ENCODE data around the gene EPO.
"Not testable (repeated sequence)": the region's sequence is repeated elsewhere in the genome, so short reads cannot be mapped to it uniquely, and the experiment has no call there.

EPO gene

DNA sequence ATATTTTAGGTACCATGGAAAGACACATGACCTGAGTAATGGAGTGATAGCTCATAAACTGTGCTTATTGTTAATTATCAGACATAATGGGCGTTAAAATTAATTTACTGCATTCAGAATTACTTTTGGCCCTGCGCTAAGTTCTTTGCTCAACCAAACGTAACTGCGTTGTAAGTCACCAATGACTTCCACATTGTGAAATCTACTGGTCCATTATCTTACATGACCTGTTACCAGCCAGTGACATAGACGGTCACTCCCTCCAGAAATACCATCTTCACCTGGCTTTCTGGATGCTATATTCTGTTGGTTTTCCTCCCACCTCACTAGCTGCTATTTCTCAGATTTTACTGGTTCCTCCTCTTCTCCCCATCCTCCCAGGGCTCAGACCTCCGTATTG is 21.2 kb upstream of the EPO start:
- Histone ChIP-seq H3K4me1 (ENCODE audit: control insufficient read depth, insufficient read depth, low read length) (no peaks in the 10 kb centered on the region), H3K27me3 (ENCODE audit: control insufficient read depth, insufficient read depth, low read length) (no peaks in the 10 kb centered on the region), H3K36me3 (ENCODE audit: control insufficient read depth, insufficient read depth, low read length) (no peaks in the 10 kb centered on the region), H3K9ac (ENCODE audit: low read length) (no peak overlapping the region), H3K27ac (ENCODE audit: low read depth, low read length) (no peak overlapping the region), H3K4me3 (ENCODE audit: low read length) (no peak overlapping the region)

DNA sequence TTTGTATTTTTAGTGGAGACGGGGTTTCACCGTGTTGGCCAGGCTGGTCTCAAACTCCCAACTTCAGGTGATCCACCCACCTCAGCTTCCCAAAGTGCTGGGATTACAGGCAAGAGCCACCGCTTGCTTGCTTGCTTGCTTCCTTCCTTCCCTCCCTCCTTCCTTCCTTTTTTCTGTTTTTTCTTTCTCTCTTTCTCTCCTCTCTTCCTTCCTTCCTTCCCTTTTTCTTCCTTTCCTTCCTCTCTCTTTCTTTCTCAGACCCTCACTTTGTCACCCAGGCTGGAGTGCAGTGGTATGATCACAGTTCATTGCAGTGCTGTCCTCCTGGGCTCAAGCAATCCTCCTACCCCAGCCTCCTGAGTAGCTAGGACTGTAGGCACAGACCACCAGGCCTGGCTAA is 19.2 kb upstream of the EPO start:
- H3K4me1 ChIP-seq (ENCODE audit: control insufficient read depth, insufficient read depth, low read length); H3K9ac ChIP-seq (ENCODE audit: low read length); H3K27ac ChIP-seq (ENCODE audit: low read depth, low read length); H3K27me3 ChIP-seq (ENCODE audit: control insufficient read depth, insufficient read depth, low read length); H3K4me3 ChIP-seq (ENCODE audit: low read length); H3K36me3 ChIP-seq (ENCODE audit: control insufficient read depth, insufficient read depth, low read length): not testable (repeated sequence)

DNA sequence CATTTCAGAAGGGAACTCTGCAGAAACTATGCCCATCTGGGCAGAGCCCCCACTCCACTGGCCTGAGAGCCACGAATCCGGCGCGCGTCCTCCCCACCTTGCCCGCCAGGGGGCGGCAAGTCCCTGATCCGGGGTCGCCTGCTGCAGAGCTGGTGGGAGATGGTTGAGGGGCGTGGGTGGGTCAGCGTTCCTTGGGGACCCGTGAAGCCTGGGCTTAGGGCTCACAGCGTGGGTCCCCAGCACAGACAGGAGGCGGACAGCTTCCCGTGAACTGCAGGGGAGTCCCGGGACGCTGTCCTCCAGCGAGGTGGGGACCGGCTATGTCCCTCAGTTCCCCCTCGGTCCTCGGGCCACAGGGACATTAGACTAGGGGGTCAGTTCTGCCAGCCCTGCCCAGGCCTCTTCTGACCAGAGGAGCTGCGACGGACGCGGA is 14.9 kb upstream of the EPO start:
- no peaks in the 10 kb centered on the region for H3K27me3 ChIP-seq (ENCODE audit: control insufficient read depth, insufficient read depth, low read length)

DNA sequence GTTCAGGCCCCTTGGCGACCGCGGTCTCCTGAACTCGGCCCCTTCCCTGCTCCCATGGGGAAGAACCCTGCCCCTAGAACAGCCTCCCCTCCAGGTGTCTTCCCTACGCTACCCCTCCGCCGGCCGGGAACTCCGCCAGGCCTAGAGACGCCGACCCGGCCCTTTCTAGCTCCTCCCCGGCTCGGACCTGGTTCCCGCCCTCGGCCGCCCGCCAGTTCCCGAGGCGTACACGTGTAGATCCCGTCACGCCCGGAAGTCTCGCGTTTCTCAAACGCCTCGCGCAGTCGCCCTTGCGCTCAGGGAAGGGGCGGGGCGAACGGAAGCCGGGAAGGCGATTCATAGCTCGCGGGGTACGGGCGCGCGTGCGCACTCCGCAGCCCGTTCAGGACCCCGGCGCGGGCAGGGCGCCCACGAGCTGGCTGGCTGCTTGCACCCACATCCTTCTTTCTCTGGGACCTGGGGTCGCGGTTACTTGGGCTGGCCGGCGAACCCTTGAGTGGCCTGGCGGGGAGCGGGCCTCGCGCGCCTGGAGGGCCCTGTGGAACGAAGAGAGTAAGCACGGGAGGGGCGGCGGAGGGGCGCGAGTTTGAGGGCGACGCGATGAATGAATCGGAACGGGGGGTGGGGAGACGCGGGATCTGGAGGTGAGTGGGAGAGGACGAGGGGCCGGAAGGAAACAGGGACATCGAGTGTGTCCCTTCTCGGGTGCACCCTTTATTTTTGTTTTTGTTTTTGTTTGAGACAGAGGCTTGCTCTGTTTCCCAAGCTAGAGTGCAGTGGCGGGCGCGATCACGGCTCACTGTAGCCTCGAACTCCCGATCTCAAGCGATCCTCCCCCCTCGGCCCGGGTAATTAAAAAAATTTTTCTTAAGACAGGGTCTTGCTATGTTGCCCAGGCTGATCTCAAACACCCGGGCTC is 14.3 kb upstream of the EPO start, which contains the start of gene POP7:
TSS of gene POP7 (plus strand) at position 369 of the 919 bp plus-strand sequence. CDS start 710 bp downstream, outside the sequence.
- Histone ChIP-seq H3K27me3 (ENCODE audit: control insufficient read depth, insufficient read depth, low read length) (no peaks in the 10 kb centered on the region), H3K4me3 (ENCODE audit: low read length) (peak within 1 kb of the TSS; percentile 94), H3K4me1 (ENCODE audit: control insufficient read depth, insufficient read depth, low read length) (peaks cover 9% of the 10 kb centered on the region), H3K9ac (ENCODE audit: low read length) (peak within 1 kb of the TSS; percentile 78), H3K36me3 (ENCODE audit: control insufficient read depth, insufficient read depth, low read length) (no peaks in the 10 kb centered on the region), H3K27ac (ENCODE audit: low read depth, low read length) (peak within 1 kb of the TSS; percentile 85)

More for the DNA sequence above, 14.9 kb upstream of the EPO start:
- H3K9ac ChIP-seq (ENCODE audit: low read length): peak overlapping the region; percentile 66
- H3K36me3 ChIP-seq (ENCODE audit: control insufficient read depth, insufficient read depth, low read length): no peaks in the 10 kb centered on the region
- peaks cover 9% of the 10 kb centered on the region for H3K4me1 ChIP-seq (ENCODE audit: control insufficient read depth, insufficient read depth, low read length)
- peak overlapping the region; percentile 87 for H3K4me3 ChIP-seq (ENCODE audit: low read length)
- H3K27ac ChIP-seq (ENCODE audit: low read depth, low read length): peak overlapping the region; percentile 85

DNA sequence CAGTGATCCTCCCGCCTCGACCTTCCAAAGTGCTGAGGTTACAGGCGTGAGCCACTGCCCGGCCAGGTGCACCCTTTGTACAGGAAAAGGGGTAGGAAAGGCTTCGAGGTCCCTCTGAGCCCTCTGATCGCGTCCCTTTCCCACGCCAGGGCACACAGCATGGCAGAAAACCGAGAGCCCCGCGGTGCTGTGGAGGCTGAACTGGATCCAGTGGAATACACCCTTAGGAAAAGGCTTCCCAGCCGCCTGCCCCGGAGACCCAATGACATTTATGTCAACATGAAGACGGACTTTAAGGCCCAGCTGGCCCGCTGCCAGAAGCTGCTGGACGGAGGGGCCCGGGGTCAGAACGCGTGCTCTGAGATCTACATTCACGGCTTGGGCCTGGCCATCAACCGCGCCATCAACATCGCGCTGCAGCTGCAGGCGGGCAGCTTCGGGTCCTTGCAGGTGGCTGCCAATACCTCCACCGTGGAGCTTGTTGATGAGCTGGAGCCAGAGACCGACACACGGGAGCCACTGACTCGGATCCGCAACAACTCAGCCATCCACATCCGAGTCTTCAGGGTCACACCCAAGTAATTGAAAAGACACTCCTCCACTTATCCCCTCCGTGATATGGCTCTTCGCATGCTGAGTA is 13.5 kb upstream of the EPO start:
- peaks cover 9% of the 10 kb centered on the region for H3K4me1 ChIP-seq (ENCODE audit: control insufficient read depth, insufficient read depth, low read length)
- H3K9ac ChIP-seq (ENCODE audit: low read length): peak overlapping the region; percentile 78
- peak overlapping the region; percentile 94 for H3K4me3 ChIP-seq (ENCODE audit: low read length)
- H3K27ac ChIP-seq (ENCODE audit: low read depth, low read length): peak overlapping the region; percentile 85
- no peaks in the 10 kb centered on the region for H3K27me3 ChIP-seq (ENCODE audit: control insufficient read depth, insufficient read depth, low read length)
- H3K36me3 ChIP-seq (ENCODE audit: control insufficient read depth, insufficient read depth, low read length): no peaks in the 10 kb centered on the region

DNA sequence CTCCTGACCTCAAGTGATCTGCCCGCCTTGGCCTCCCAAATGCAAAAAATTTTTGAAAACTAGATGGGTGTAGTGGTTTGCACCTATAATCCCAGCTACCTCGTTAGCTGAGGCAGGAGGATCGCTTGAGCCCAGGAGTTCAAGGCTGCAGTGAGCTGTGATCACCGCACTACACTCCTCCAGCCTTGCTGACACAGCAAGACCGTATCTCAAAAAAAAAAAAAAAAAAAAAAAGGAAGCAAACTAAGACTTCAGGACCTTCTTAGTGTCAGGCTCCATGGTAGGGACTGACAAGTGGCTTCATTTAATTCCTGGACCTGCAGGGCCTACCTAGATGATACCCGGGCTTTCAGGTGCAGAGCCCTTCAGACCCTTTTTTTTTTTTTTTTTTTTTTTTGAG is 11.9 kb upstream of the EPO start:
- Histone ChIP-seq H3K27ac (ENCODE audit: low read depth, low read length) (no peak overlapping the region), H3K4me3 (ENCODE audit: low read length) (no peak overlapping the region), H3K9ac (ENCODE audit: low read length) (no peak overlapping the region), H3K36me3 (ENCODE audit: control insufficient read depth, insufficient read depth, low read length) (no peaks in the 10 kb centered on the region), H3K27me3 (ENCODE audit: control insufficient read depth, insufficient read depth, low read length) (no peaks in the 10 kb centered on the region), H3K4me1 (ENCODE audit: control insufficient read depth, insufficient read depth, low read length) (peaks cover 9% of the 10 kb centered on the region)

DNA sequence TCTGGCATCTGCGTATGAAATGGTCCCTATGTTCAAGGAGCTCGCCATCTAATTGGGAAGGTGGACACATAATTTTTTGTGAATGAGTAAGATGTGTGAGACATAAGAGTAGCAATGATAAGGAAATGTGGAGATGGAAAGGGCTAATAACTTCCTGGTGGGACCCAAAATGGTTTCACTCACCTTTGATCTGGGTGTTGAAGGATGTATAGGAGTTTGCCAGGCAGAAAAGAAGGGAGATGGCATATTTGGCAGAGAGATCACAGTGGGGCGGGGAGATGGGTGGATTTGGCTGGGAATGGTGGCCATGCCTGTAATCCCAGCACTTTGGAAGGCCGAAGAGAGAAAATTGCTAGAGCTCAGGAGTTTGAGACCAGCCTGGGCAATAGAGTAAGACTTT is 9.8 kb upstream of the EPO start:
- H3K36me3 ChIP-seq (ENCODE audit: control insufficient read depth, insufficient read depth, low read length): no peaks in the 10 kb centered on the region
- H3K27ac ChIP-seq (ENCODE audit: low read depth, low read length): no peak overlapping the region
- H3K27me3 ChIP-seq (ENCODE audit: control insufficient read depth, insufficient read depth, low read length): no peaks in the 10 kb centered on the region
- no peak overlapping the region for H3K9ac ChIP-seq (ENCODE audit: low read length)
- peaks cover 9% of the 10 kb centered on the region for H3K4me1 ChIP-seq (ENCODE audit: control insufficient read depth, insufficient read depth, low read length)
- no peak overlapping the region for H3K4me3 ChIP-seq (ENCODE audit: low read length)

DNA sequence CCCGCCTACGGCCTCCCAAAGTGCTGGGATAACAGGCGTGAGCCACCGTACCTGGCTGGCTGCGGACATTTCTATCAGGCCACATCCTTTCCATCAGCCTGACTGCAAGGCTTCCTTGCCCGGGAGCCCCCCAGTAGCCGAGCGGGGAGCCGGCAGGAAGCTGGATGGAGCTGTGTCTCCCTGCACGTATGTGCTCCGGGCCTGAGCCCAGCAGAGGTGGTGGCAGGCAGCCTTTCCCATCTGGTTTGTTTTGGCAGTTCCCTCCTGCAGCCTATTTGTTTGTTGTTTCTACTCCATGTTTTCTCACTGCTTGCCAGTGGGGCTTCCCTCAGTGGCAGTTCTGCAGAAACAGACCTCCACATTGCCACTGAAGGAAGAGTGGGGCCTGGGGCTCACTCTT is 8.9 kb upstream of the EPO start:
- Histone ChIP-seq H3K36me3 (ENCODE audit: control insufficient read depth, insufficient read depth, low read length) (no peaks in the 10 kb centered on the region), H3K9ac (ENCODE audit: low read length) (no peak overlapping the region), H3K27ac (ENCODE audit: low read depth, low read length) (no peak overlapping the region), H3K27me3 (ENCODE audit: control insufficient read depth, insufficient read depth, low read length) (no peaks in the 10 kb centered on the region), H3K4me1 (ENCODE audit: control insufficient read depth, insufficient read depth, low read length) (peaks cover 9% of the 10 kb centered on the region), H3K4me3 (ENCODE audit: low read length) (no peak overlapping the region)

DNA sequence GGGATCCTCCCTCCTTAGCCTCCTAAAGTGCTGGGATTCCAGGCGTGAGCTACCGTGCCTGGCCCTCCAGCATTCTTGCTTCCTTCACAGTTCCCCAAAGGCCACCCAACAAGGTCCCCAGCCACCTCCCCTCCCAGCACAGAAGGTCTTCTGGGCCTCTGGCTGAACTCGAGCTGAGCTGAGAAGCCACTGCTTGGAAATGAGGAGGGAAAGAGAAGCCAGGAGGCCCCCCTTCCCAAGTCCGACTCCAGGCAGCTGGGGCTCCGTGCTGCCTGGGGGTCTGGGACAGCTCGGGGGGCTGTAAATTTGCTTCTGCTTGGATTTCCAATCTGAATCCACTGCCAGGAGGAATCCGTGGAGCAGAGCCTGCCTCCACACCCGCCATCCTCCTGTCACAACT is 5.5 kb upstream of the EPO start:
- no peak overlapping the region for H3K27ac ChIP-seq (ENCODE audit: low read depth, low read length)
- peaks cover under 1% of the 10 kb centered on the region for H3K27me3 ChIP-seq (ENCODE audit: control insufficient read depth, insufficient read depth, low read length)
- no peaks in the 10 kb centered on the region for H3K36me3 ChIP-seq (ENCODE audit: control insufficient read depth, insufficient read depth, low read length)
- H3K9ac ChIP-seq (ENCODE audit: low read length): no peak overlapping the region
- no peak overlapping the region for H3K4me3 ChIP-seq (ENCODE audit: low read length)
- H3K4me1 ChIP-seq (ENCODE audit: control insufficient read depth, insufficient read depth, low read length): no peaks in the 10 kb centered on the region

DNA sequence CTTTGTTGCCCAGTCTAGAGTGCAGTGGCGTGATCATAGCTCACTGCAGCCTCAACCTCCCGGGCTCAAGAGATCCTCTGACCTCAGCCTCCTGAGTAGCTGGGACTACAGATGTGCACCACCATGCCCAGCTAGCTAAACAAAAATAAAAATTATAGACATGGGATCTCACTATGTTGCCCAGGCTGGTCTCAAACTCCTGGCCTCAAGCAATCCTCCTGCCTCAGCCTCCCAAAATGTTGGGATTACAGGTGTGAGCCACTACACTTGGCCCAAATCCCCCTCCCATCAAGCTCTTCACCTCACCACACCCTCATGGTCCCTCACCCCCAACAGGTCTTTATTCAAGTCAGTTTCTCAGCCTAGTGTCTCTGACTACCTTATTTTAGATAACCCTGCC is 3.2 kb upstream of the EPO start:
- peaks cover 14% of the 10 kb centered on the region for H3K27me3 ChIP-seq (ENCODE audit: control insufficient read depth, insufficient read depth, low read length)
- H3K9ac ChIP-seq (ENCODE audit: low read length); H3K4me3 ChIP-seq (ENCODE audit: low read length); H3K4me1 ChIP-seq (ENCODE audit: control insufficient read depth, insufficient read depth, low read length); H3K27ac ChIP-seq (ENCODE audit: low read depth, low read length); H3K36me3 ChIP-seq (ENCODE audit: control insufficient read depth, insufficient read depth, low read length): not testable (repeated sequence)

DNA sequence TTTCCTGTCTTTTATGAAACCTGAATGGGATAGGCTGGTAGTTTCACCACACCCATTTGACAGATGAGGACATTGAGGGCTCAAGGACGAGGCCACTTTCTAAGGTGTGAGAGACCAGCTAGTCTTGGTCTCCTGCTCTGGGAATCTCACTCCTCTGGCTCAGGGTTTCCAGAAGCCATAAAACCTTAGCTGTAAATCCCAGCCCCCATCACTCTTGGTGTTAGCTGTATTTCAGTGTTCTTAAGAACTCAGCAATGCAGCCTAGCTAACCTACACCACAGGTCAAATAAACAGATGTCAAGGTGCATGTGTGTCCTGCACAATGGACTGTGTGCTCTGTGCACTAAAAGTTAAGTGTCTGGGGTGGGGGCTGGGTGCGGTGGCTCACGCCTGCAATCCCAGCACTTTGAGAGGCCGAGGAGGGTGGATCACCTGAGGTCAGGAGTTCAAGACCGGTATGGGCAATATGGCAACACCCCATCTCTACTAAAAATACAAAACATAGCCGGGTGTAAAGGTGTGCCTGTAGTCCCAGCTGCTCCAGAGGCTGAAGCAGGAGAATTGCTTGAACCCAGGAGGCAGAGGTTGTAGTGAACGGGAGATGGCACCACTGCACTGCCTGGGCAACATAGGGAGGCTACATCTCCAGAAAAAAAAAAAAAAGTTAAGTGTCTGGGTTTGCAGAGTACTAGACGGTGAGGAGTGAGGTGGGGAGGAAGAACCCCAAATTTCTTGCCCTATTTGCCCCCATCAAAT is 567 bp upstream of the EPO start:
- Histone ChIP-seq H3K4me3 (ENCODE audit: low read length) (no peak overlapping the region), H3K27ac (ENCODE audit: low read depth, low read length) (no peak overlapping the region), H3K36me3 (ENCODE audit: control insufficient read depth, insufficient read depth, low read length) (no peaks in the 10 kb centered on the region), H3K4me1 (ENCODE audit: control insufficient read depth, insufficient read depth, low read length) (no peaks in the 10 kb centered on the region), H3K9ac (ENCODE audit: low read length) (no peak overlapping the region), H3K27me3 (ENCODE audit: control insufficient read depth, insufficient read depth, low read length) (peaks cover 14% of the 10 kb centered on the region)

Data from rectal smooth muscle tissue (tissue), 1 donor.